Panc1 (cell line): Measurements from ENCODE around the gene GPRC6A. TPM values are rescaled to one million over a fixed set of nuclear protein-coding genes. Genes with fewer than 3 reads are reported as not detected.

Experiments used
- ATAC-seq: fragments of 200-7000 bp; cut with Tn5 transposase; 2 replicates; pipeline ENCODE4 v1.9.1; 2020; ENCODE audit warnings: mild to moderate bottlenecking, moderate library complexity
- BruUV-seq: library from RNA; stranded (reverse); fragments of 400-500 nt; replicated peaks from 2 replicates; lab custom pipeline; 2021; lab: Mats Ljungman, UMichigan
- CTCF ChIA-PET: fragments of 300-600 bp; sonication (Branson Sonifier 250); formaldehyde crosslinking; loops from one replicate; lab custom pipeline; 2022; ENCODE audit warnings: antibody characterized with exemption; lab: Charles Lee
- POLR2A ChIA-PET: fragments of 300-600 bp; sonication (Branson Sonifier 250); formaldehyde crosslinking; loops from one replicate; lab custom pipeline; 2022; ENCODE audit warnings: antibody characterized with exemption; lab: Charles Lee
- DNase-seq: peaks from one replicate; pipeline ENCODE4 v3.0.0-alpha.2; 2010; ENCODE audit warnings: low read depth, low spot score
- H3K27ac ChIP-seq: 2 replicates; pipeline ENCODE4 v1.5.1; 2011; ENCODE audit warnings: mild to moderate bottlenecking, low read length, inconsistent platforms
- H3K27me3 ChIP-seq: fragments of 200-500 bp; sonication (Bioruptor generic); 2 replicates; pipeline ENCODE4 v1.6.0; 2014; ENCODE audit warnings: low read length, inconsistent platforms; ENCODE audit not compliant: control insufficient read depth, insufficient read depth
- H3K36me3 ChIP-seq: fragments of 200-500 bp; sonication (Bioruptor generic); 2 replicates; pipeline ENCODE4 v1.5.1; 2014; ENCODE audit warnings: inconsistent platforms, mild to moderate bottlenecking, low read length, moderate library complexity; ENCODE audit not compliant: control insufficient read depth, insufficient read depth
- H3K4me1 ChIP-seq: 2 replicates; pipeline ENCODE4 v1.5.1; 2011; ENCODE audit warnings: inconsistent platforms, mild to moderate bottlenecking, low read length, moderate library complexity; ENCODE audit not compliant: control insufficient read depth, insufficient read depth
- H3K4me3 ChIP-seq, 2 experiments: 2 replicates each; pipeline ENCODE4 v1.5.1; 2011 to 2012; ENCODE audit warnings: low read depth in 2 of 2, low read length in 2 of 2, mild to moderate bottlenecking in 2 of 2, inconsistent platforms in 1 of 2, moderate library complexity in 1 of 2
- H3K9me3 ChIP-seq: fragments of 200-500 bp; sonication (Bioruptor generic); 2 replicates; pipeline ENCODE4 v1.5.1; 2014; ENCODE audit warnings: low read depth, mild to moderate bottlenecking, inconsistent platforms, low read length, moderate library complexity; ENCODE audit not compliant: control insufficient read depth, insufficient read depth
- CTCF ChIP-seq: fragments of 450-650 bp; IDR thresholded peaks from 2 replicates; pipeline ENCODE4 v1.5.1; 2017; ENCODE audit warnings: mild to moderate bottlenecking
- POLR2AphosphoS5 ChIP-seq: IDR thresholded peaks from 2 replicates; pipeline ENCODE4 v1.6.1; 2012; ENCODE audit warnings: mild to moderate bottlenecking, low read depth, low read length, moderate library complexity
- REST ChIP-seq, 2 experiments: IDR thresholded peaks; 2 replicates each; pipeline ENCODE4 v1.6.1; 2011 to 2012; ENCODE audit warnings: low read depth in 2 of 2, control low read depth in 1 of 2, low read length in 1 of 2, mild to moderate bottlenecking in 1 of 2, moderate library complexity in 1 of 2; ENCODE audit not compliant: insufficient read depth in 1 of 2
- SIN3A ChIP-seq: IDR thresholded peaks from 2 replicates; pipeline ENCODE4 v1.6.1; 2012; ENCODE audit warnings: low read depth, mild to moderate bottlenecking, low read length, moderate library complexity, borderline replicate concordance; ENCODE audit not compliant: insufficient read depth
- TCF7L2 ChIP-seq: IDR thresholded peaks from 2 replicates; pipeline ENCODE4 v1.6.1; 2011; ENCODE audit warnings: mild to moderate bottlenecking, low read depth, low read length, inconsistent platforms
- in situ Hi-C: cut with HindIII; loops from 2 replicates; pipeline ENCODE4 v1.10.0; 2016; ENCODE audit warnings: low sequenced_read_pairs, low pct_unique_long_range_greater_than_20kb
- intact Hi-C: fragments of 100-400 bp; cut with micrococcal nuclease; formaldehyde crosslinking; loops from one replicate; pipeline ENCODE4 v1.10.0; 2022; ENCODE audit not compliant: unreplicated experiment
- total RNA-seq: library from RNA; stranded (reverse); gene quantifications from one replicate; pipeline ENCODE4 v1.2.1, GENCODE V29; 2021; ENCODE audit not compliant: unreplicated experiment

GPRC6A gene
- total RNA-seq, 1 experiment from 2014 or later = not detected

- TF ChIP-seq SIN3A (no peak), CTCF (no peak), TCF7L2 (no peak), POLR2AphosphoS5 (no peak), REST (IDR thresholded peaks at IDR 0.05; ENCODE audit: insufficient read depth in 1 of 2, low read depth in 2 of 2, low read length in 1 of 2) (no peak)
- POLR2A ChIA-PET = no interaction called here
- in situ Hi-C loops (no loop called here), intact Hi-C loops (no loop called here)
- BruUV-seq = no TSS peak
- CTCF ChIA-PET = no interaction called here
- H3K4me3 ChIP-seq = no peak overlapping the region
- H3K4me1 ChIP-seq = no peaks in the 10 kb centered on the region
- no peaks in the 10 kb centered on the region; the same call in 1 of the 2 replicates for H3K27me3 ChIP-seq
- no peak overlapping the region for H3K27ac ChIP-seq
- DNase-seq (no peak), ATAC-seq (no peak)
- no peaks in the 10 kb centered on the region for H3K9me3 ChIP-seq
- no peaks in the 10 kb centered on the region for H3K36me3 ChIP-seq
Observed at GRCh38 chr6:116773886-116774285, 55.0 kb downstream of the GPRC6A start.

DNA sequence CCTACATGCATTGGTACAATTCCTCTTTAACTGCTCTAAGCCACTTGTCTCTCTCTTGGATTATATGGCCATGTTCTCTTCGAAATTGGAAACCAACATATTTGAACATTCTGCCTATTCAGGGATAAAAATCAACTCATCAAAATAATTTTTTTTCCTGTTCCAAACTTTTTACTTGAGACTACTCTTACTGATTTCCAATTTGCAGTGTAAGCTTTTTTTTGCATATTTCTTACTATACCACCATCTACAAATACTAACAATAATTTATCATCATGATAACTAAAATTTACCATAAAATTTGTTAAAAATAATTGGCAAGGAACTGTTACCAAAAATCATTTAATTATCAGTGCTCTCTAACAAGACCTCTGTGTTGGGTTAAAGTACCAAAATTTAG, 56.4 kb downstream of the GPRC6A start:
- ATAC-seq (no peak), DNase-seq (no peak)
- intact Hi-C loops = no loop called here
- TF ChIP-seq REST (IDR thresholded peaks at IDR 0.05; ENCODE audit: insufficient read depth in 1 of 2, low read depth in 2 of 2, low read length in 1 of 2) = no peak
- no peak for TF ChIP-seq CTCF
- no peak for TF ChIP-seq SIN3A
- TF ChIP-seq POLR2AphosphoS5 = no peak
- TF ChIP-seq TCF7L2 = no peak
- H3K36me3 ChIP-seq = no peaks in the 10 kb centered on the region
- ChIA-PET POLR2A (no interaction called here), CTCF (no interaction called here)
- in situ Hi-C loops = no loop called here
- H3K27me3 ChIP-seq = peaks cover under 1% of the 10 kb centered on the region; the same call in 1 of the 2 replicates
- no peak overlapping the region for H3K4me3 ChIP-seq
- no peak overlapping the region for H3K27ac ChIP-seq
- H3K4me1 ChIP-seq = no peaks in the 10 kb centered on the region
- BruUV-seq = no TSS peak
- H3K9me3 ChIP-seq = no peaks in the 10 kb centered on the region
